Gastrocnemius medialis (tissue), 4 donors: ENCODE measurements around the gene THAP4. TPM values are rescaled to one million over a fixed set of nuclear protein-coding genes. Genes with fewer than 3 reads are reported as not detected.

ENCODE experiments used
- ATAC-seq, 2 donors: fragments of 150-250 bp; one replicate each; pipeline ENCODE4 v1.9.1; 2016
- DNase-seq, 2 donors: peaks; one replicate each; pipeline ENCODE4 v3.0.0-alpha.2; 2019
- H3K27ac ChIP-seq, 4 donors: fragments of 200-600 bp; sonication (generic); 1 replicate in 1 of 4; 2 replicates in 3 of 4; pipeline ENCODE4 v1.5.1; 2016 to 2018; ENCODE audit warnings: mild to moderate bottlenecking in 2 of 4, moderate library complexity in 1 of 4
- H3K27me3 ChIP-seq, 3 donors: fragments of 200-600 bp; sonication (generic) in 2 of 3; 1 replicate in 1 of 3; 2 replicates in 2 of 3; pipeline versions ENCODE4 v1.5.1 to v1.6.0; 2016 to 2019; ENCODE audit warnings: mild to moderate bottlenecking in 1 of 3, moderate library complexity in 1 of 3
- H3K36me3 ChIP-seq, 2 donors: fragments of 200-600 bp; sonication (generic) in 1 of 2; one replicate each; pipeline ENCODE4 v1.5.1; 2017 to 2018
- H3K4me1 ChIP-seq, 2 donors: fragments of 200-600 bp; sonication (generic) in 1 of 2; one replicate each; pipeline ENCODE4 v1.5.1; 2016 to 2017; ENCODE audit warnings: mild to moderate bottlenecking in 2 of 2
- H3K4me3 ChIP-seq, 4 donors: fragments of 200-600 bp; sonication (generic) in 3 of 4; 1 replicate in 1 of 4; 2 replicates in 3 of 4; pipeline ENCODE4 v1.5.1; 2016 to 2019; ENCODE audit warnings: mild to moderate bottlenecking in 2 of 4
- H3K9me3 ChIP-seq, 3 donors: fragments of 200-600 bp; sonication (generic) in 2 of 3; 1 replicate in 1 of 3; 2 replicates in 2 of 3; pipeline ENCODE4 v1.5.1; 2016 to 2019
- POLR2A ChIP-seq, 2 donors: fragments of 450-650 bp; IDR thresholded peaks; one replicate each; pipeline ENCODE4 v1.6.1; 2017; ENCODE audit warnings: antibody characterized with exemption in 2 of 2, mild to moderate bottlenecking in 2 of 2, moderate library complexity in 2 of 2
- in situ Hi-C, 4 donors: fragments of 200-750 bp; cut with MboI; loops; one replicate each; pipeline versions ENCODE4 v1.15.0 to v1.8.0; 2017; ENCODE audit warnings: low sequenced_read_pairs in 4 of 4
- intact Hi-C: fragments of 100-400 bp; cut with DNase I; formaldehyde crosslinking; loops from one replicate; pipeline ENCODE4 v1.15.1; 2023; ENCODE audit warnings: low total_unique reads
- total RNA-seq, 4 donors: library from RNA; depleted of rRNA; stranded (reverse); fragments of >200 nt; gene quantifications; one replicate each; pipeline versions ENCODE4 v1.1.0 to v1.2.3, GENCODE V29; 2016
- TF ChIP-seq, protein P1 (sequence below), 5 experiments: fragments of 450-650 bp in 3 of 5; fragments of 200-600 bp in 2 of 5; sonication (generic) in 2 of 5; IDR thresholded peaks in 4 of 5; conservative IDR thresholded peaks in 1 of 5; 1 replicate in 4 of 5; 2 replicates in 1 of 5; pipeline ENCODE4 v1.5.1; 2016 to 2019; ENCODE audit warnings: antibody characterized with exemption in 5 of 5, mild to moderate bottlenecking in 3 of 5, moderate library complexity in 3 of 5

The THAP4 gene
- total RNA-seq, 4 donors from 2014 or later, result 71.3 to 83.3 (median 79.9) TPM

DNA sequence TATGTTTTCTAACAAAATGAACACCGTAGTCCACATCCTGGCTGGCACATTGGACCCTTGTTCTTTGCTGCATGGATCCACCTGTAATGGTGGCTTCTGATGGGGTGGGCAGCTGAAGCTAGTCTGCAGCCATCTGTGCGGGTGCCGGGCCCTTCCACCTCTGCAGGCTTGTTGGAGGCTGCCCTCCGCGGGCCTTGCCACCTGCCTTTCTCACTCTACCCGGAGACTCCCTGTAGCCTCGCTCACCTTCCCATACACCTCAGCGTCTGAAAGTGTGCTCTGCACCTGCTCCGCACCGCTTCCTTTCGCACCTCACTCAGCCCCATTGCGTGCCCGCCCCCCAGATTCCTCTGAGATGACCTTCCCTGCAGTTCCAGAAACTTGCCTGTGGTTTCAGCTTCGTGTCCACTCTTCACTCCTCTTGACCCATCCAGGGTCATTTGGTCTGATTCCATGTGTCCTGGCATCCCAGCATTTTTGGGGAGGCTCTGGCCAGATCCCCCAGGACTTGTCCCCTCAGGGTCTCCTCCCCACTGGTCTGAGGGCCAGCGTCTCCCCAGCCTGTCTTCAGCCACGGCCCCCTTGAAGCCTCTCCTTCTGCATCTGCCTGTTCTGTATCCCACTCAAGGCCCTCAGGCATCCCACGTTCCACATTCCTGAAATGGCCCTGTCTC lies 18.7 kb upstream of the THAP4 start:
- Histone ChIP-seq H3K4me1 (no peaks in the 10 kb centered on the region), H3K27ac (no peak overlapping the region), H3K36me3 (peaks cover 0 to 83% of the 10 kb centered on the region in 2 donors), H3K4me3 (no peak overlapping the region), H3K9me3 (no peaks in the 10 kb centered on the region), H3K27me3 (no peaks in the 10 kb centered on the region)
- TF ChIP-seq, protein P1, sequence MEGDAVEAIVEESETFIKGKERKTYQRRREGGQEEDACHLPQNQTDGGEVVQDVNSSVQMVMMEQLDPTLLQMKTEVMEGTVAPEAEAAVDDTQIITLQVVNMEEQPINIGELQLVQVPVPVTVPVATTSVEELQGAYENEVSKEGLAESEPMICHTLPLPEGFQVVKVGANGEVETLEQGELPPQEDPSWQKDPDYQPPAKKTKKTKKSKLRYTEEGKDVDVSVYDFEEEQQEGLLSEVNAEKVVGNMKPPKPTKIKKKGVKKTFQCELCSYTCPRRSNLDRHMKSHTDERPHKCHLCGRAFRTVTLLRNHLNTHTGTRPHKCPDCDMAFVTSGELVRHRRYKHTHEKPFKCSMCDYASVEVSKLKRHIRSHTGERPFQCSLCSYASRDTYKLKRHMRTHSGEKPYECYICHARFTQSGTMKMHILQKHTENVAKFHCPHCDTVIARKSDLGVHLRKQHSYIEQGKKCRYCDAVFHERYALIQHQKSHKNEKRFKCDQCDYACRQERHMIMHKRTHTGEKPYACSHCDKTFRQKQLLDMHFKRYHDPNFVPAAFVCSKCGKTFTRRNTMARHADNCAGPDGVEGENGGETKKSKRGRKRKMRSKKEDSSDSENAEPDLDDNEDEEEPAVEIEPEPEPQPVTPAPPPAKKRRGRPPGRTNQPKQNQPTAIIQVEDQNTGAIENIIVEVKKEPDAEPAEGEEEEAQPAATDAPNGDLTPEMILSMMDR (IDR thresholded peaks at IDR 0.05 in 4 of 5, conservative IDR thresholded peaks at IDR 0.05 in 1 of 5), result no peak
- intact Hi-C loops, result no loop called here
- DNase-seq, result no peak
- no peak for ATAC-seq
- in situ Hi-C loops, result no loop called here

DNA sequence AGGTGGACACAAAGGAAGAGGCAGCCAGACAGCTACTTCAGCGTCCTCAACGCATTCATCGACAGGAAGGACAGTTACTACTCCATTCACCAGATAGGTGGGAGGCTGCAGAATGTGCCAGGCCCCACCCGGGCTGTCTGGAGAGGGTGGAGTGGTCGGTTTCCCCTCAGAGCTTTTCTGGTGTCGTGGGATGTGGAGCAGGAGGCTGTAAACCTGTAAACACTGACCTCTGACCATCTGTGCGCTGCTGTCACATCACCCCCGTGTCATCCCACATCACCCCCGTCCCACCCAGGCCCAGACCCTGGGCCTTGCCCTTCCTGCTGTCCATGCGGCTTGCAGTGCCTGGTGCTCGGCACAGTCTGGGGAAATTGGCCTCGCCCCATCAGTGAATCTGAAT lies 17.6 kb upstream of the THAP4 start:
- H3K27me3 ChIP-seq, result no peaks in the 10 kb centered on the region
- no peaks in the 10 kb centered on the region for H3K9me3 ChIP-seq
- H3K4me1 ChIP-seq, result peaks cover 0 to 5% of the 10 kb centered on the region in 2 donors
- no peak for ATAC-seq
- intact Hi-C loops (no loop called here), in situ Hi-C loops (no loop called here)
- no peak overlapping the region for H3K27ac ChIP-seq
- H3K36me3 ChIP-seq, result peaks cover 0 to 72% of the 10 kb centered on the region in 2 donors
- no peak for TF ChIP-seq POLR2A (IDR thresholded peaks at IDR 0.05)
- TF ChIP-seq, protein P1 (IDR thresholded peaks at IDR 0.05 in 4 of 5, conservative IDR thresholded peaks at IDR 0.05 in 1 of 5), result no peak
- DNase-seq, result no peak
- H3K4me3 ChIP-seq, result no peak overlapping the region

DNA sequence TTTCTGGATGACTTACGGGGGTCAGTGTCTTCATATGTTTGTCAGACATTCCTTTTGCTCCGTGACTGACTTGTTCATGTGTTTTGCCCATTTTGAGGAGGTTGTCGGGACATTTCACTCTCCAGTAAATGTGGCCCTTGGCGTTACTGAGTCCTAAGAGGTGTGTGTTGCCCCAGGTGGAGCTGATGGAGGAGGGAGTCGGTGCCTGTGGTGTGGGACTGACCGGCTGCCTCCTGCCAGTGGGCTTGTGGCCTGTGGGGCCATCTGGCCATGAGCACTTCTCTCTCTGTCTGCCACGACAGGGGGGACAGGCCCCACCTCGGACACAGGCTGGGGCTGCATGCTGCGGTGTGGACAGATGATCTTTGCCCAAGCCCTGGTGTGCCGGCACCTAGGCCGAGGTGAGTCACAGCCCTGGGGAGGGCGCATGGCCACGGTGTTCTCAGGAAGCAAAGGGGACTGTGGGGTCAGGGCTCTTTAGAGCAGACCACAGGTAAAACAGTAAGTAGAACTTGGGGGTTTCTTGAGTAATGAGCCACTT lies 16.3 kb upstream of the THAP4 start:
- no peaks in the 10 kb centered on the region for H3K27me3 ChIP-seq
- in situ Hi-C loops, result no loop called here
- no peak for DNase-seq
- peaks cover 0 to 63% of the 10 kb centered on the region in 2 donors for H3K36me3 ChIP-seq
- H3K27ac ChIP-seq, result no peak overlapping the region
- TF ChIP-seq, protein P1 (IDR thresholded peaks at IDR 0.05 in 4 of 5, conservative IDR thresholded peaks at IDR 0.05 in 1 of 5), result no peak
- no peaks in the 10 kb centered on the region for H3K9me3 ChIP-seq
- H3K4me3 ChIP-seq, result no peak overlapping the region
- H3K4me1 ChIP-seq, result peaks cover 0 to 10% of the 10 kb centered on the region in 2 donors
- intact Hi-C loops, result no loop called here
- ATAC-seq, result no peak

DNA sequence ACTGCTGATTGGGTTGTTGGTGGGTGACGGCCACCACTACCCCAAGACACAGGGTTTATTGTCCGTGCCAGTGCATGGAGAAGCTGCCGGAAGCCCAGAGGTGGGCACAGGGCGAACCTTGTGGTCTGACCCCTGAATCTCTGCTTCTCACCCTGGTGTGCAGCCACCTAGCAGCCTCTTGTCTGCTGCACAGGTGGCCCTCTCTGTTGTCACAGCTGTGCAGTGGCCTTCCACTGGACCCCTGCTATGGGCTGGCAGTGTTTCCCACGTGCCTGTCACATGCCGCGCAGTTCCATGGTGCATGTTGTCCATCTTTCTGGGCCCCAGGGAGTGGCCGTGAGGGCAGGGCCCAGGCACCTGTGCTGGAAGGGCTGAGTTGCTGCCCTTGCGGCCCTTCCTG lies 15.8 kb upstream of the THAP4 start:
- in situ Hi-C loops, result no loop called here
- H3K4me1 ChIP-seq, result peaks cover 0 to 10% of the 10 kb centered on the region in 2 donors

More for the DNA sequence above, 15.8 kb upstream of the THAP4 start:
- ATAC-seq (no peak), DNase-seq (no peak)
- peaks cover 0 to 58% of the 10 kb centered on the region in 2 donors for H3K36me3 ChIP-seq
- no peak overlapping the region for H3K27ac ChIP-seq
- TF ChIP-seq POLR2A (IDR thresholded peaks at IDR 0.05), result no peak
- TF ChIP-seq, protein P1 (IDR thresholded peaks at IDR 0.05 in 4 of 5, conservative IDR thresholded peaks at IDR 0.05 in 1 of 5), result no peak
- intact Hi-C loops, result no loop called here
- H3K9me3 ChIP-seq, result no peaks in the 10 kb centered on the region
- H3K27me3 ChIP-seq, result no peaks in the 10 kb centered on the region
- H3K4me3 ChIP-seq, result no peak overlapping the region
